Cardiac muscle cell (in vitro differentiated cells and primary cell): ENCODE data around the gene IL1RAPL1. TPM values are rescaled to one million over a fixed set of nuclear protein-coding genes. Genes with fewer than 3 reads are reported as not detected.
A peak's percentile ranks its signal among the peaks of the same experiment; 100 is the strongest.

Experiments
- DNase-seq, 2 donors: peaks; one replicate each; pipeline versions ENCODE4 v3.0.0 to v3.0.0-alpha.2; 2010 to 2017; ENCODE audit warnings: low read depth in 1 of 2, low spot score in 1 of 2
- H3K27ac ChIP-seq: fragments of 200-600 bp; sonication (generic); 2 replicates; pipeline ENCODE4 v1.5.1; 2016
- H3K27me3 ChIP-seq: fragments of 200-600 bp; sonication (generic); 2 replicates; pipeline ENCODE4 v1.6.0; 2016; ENCODE audit warnings: control low read depth
- H3K36me3 ChIP-seq: fragments of 200-600 bp; sonication (generic); 2 replicates; pipeline ENCODE4 v1.5.1; 2016; ENCODE audit warnings: control low read depth
- H3K4me1 ChIP-seq: fragments of 200-600 bp; sonication (generic); 2 replicates; pipeline ENCODE4 v1.8.1; 2017; ENCODE audit warnings: low read depth, mild to moderate bottlenecking, mixed run types
- H3K4me3 ChIP-seq: fragments of 200-600 bp; sonication (generic); 2 replicates; pipeline ENCODE4 v1.5.1; 2016; ENCODE audit warnings: mild to moderate bottlenecking
- H3K9me3 ChIP-seq: fragments of 200-600 bp; sonication (generic); 2 replicates; pipeline ENCODE4 v1.5.1; 2017; ENCODE audit warnings: low read depth, mild to moderate bottlenecking, control low read depth
- CTCF ChIP-seq: IDR thresholded peaks from 2 replicates; pipeline ENCODE4 v1.5.1; 2012; ENCODE audit warnings: low read depth, mild to moderate bottlenecking, low read length
- polyA plus RNA-seq: library from polyadenylated mRNA; unstranded; fragments of >200 nt; fragmentation: Nextera tagmentation; extraction: Ambion mirVana; gene quantifications from 2 replicates; pipeline ENCODE4 v1.2.1, GENCODE V29; 2016
- total RNA-seq: library from RNA; depleted of rRNA; stranded (reverse); fragments of >200 nt; gene quantifications from 2 replicates; pipeline ENCODE4 v1.2.3, GENCODE V29; 2016

The IL1RAPL1 gene
- total and polyA plus RNA-seq, 2 experiments from 2014 or later = 3.2 to 4.2 TPM

GRCh38 chrX:28717864-28718263 is 130.6 kb downstream of the IL1RAPL1 start:
- H3K27me3 ChIP-seq = no peaks in the 10 kb centered on the region
- H3K27ac ChIP-seq = no peak overlapping the region
- H3K9me3 ChIP-seq = no peaks in the 10 kb centered on the region
- TF ChIP-seq CTCF = no peak
- H3K4me1 ChIP-seq = no peaks in the 10 kb centered on the region
- H3K4me3 ChIP-seq = no peak overlapping the region
- no peaks in the 10 kb centered on the region for H3K36me3 ChIP-seq
- DNase-seq = no peak

- TF ChIP-seq CTCF = no peak
These were observed 131.2 kb downstream of the IL1RAPL1 start for GRCh38 chrX:28718450-28718849.

GRCh38 chrX:28719620-28720019 is 132.4 kb downstream of the IL1RAPL1 start:
- Histone ChIP-seq H3K9me3 (no peaks in the 10 kb centered on the region), H3K27ac (no peak overlapping the region), H3K4me1 (no peaks in the 10 kb centered on the region), H3K4me3 (no peak overlapping the region), H3K36me3 (no peaks in the 10 kb centered on the region), H3K27me3 (no peaks in the 10 kb centered on the region)
- no peak for DNase-seq
- TF ChIP-seq CTCF = no peak

More at GRCh38 chrX:28718450-28718849, 131.2 kb downstream of the IL1RAPL1 start:
- Histone ChIP-seq H3K4me1 (no peaks in the 10 kb centered on the region), H3K9me3 (no peaks in the 10 kb centered on the region), H3K27me3 (no peaks in the 10 kb centered on the region), H3K4me3 (no peak overlapping the region), H3K36me3 (no peaks in the 10 kb centered on the region), H3K27ac (no peak overlapping the region)
- no peak for DNase-seq

- Histone ChIP-seq H3K27ac (no peak overlapping the region), H3K4me1 (no peaks in the 10 kb centered on the region), H3K4me3 (no peak overlapping the region), H3K36me3 (no peaks in the 10 kb centered on the region), H3K27me3 (no peaks in the 10 kb centered on the region), H3K9me3 (no peaks in the 10 kb centered on the region)
- no peak for DNase-seq
- no peak for TF ChIP-seq CTCF
These were observed 165.1 kb downstream of the IL1RAPL1 start for GRCh38 chrX:28752330-28752729.

GRCh38 chrX:28756175-28756574 is 168.9 kb downstream of the IL1RAPL1 start:
- Histone ChIP-seq H3K4me1 (no peaks in the 10 kb centered on the region), H3K36me3 (no peaks in the 10 kb centered on the region), H3K27me3 (no peaks in the 10 kb centered on the region), H3K9me3 (no peaks in the 10 kb centered on the region), H3K27ac (no peak overlapping the region), H3K4me3 (no peak overlapping the region)
- DNase-seq = no peak
- no peak for TF ChIP-seq CTCF

- no peaks in the 10 kb centered on the region for H3K4me1 ChIP-seq
- no peaks in the 10 kb centered on the region for H3K27me3 ChIP-seq
- TF ChIP-seq CTCF = no peak
- no peaks in the 10 kb centered on the region for H3K36me3 ChIP-seq
- H3K9me3 ChIP-seq = no peaks in the 10 kb centered on the region
- DNase-seq = peak in 1 of 2 donors; percentile 60
- no peak overlapping the region for H3K27ac ChIP-seq
- H3K4me3 ChIP-seq = no peak overlapping the region
These were observed 169.4 kb downstream of the IL1RAPL1 start for GRCh38 chrX:28756647-28757046.
